Epithelial cell of esophagus (primary cell): ENCODE data around the gene HBS1L.

ENCODE experiments used
- DNase-seq: peaks from one replicate; pipeline ENCODE4 v3.0.0; 2010; ENCODE audit warnings: low read depth
- H3K4me3 ChIP-seq: 2 replicates; pipeline ENCODE4 v1.5.1; 2011; ENCODE audit warnings: mild to moderate bottlenecking, low read length, control low read depth
- TF ChIP-seq, protein P1 (sequence below): IDR thresholded peaks from 2 replicates; pipeline ENCODE4 v1.5.1; 2011; ENCODE audit warnings: low read depth, mild to moderate bottlenecking, low read length, control low read depth, inconsistent platforms; ENCODE audit not compliant: insufficient read depth; ENCODE audit errors: missing control alignments

The HBS1L gene

DNA sequence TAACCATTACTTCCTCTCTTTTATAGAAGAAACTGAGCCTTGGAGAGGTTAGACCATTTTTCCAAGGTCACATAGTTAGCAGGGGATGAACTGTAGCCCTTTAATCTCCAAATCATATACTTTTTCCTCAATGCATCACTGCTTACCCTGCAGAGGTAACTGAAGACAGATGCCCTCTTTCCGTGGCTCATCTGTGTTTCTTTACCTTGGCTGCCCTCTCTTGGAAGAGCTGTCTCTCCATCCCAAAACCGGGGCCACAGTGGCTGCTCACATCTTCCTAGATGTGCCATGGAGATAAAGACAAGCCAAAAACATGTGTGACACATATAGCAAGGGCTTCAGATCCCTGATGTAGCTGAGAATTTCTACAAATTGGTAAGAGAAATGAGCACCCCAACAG, 104.1 kb downstream of the HBS1L start:
- DNase-seq, result no peak
- TF ChIP-seq, protein P1, sequence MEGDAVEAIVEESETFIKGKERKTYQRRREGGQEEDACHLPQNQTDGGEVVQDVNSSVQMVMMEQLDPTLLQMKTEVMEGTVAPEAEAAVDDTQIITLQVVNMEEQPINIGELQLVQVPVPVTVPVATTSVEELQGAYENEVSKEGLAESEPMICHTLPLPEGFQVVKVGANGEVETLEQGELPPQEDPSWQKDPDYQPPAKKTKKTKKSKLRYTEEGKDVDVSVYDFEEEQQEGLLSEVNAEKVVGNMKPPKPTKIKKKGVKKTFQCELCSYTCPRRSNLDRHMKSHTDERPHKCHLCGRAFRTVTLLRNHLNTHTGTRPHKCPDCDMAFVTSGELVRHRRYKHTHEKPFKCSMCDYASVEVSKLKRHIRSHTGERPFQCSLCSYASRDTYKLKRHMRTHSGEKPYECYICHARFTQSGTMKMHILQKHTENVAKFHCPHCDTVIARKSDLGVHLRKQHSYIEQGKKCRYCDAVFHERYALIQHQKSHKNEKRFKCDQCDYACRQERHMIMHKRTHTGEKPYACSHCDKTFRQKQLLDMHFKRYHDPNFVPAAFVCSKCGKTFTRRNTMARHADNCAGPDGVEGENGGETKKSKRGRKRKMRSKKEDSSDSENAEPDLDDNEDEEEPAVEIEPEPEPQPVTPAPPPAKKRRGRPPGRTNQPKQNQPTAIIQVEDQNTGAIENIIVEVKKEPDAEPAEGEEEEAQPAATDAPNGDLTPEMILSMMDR, result no peak
- H3K4me3 ChIP-seq, result no peak overlapping the region

GRCh38 chr6:134949927-134950326, 104.7 kb downstream of the HBS1L start, which contains the start of gene ALDH8A1:
TSS of gene ALDH8A1 (minus strand) at chr6:134950101. CDS start at chr6:134950053, 48 bp downstream.
- no peak within 1 kb of the TSS for H3K4me3 ChIP-seq
- no peak for DNase-seq
- TF ChIP-seq, protein P1, result no peak

DNA sequence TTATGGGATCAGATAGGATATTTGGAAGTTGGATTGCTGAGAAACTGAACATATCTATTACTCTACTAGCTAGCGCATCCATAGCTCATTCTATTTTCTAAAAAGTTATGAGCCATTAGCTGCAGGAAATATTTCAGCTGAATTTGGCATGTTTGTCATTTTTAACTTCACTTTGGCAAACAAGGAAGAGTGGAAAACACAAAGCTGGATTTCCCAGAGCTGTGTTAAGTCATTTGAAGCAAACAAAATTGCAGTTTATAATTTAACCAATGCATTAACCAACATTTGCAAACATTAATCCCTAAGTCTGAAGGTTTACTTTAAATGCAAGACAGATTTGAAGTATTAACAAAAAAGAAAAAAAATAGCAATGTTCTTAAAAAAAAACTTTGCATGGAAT, 105.9 kb downstream of the HBS1L start:
- no peak overlapping the region for H3K4me3 ChIP-seq
- DNase-seq, result no peak
- TF ChIP-seq, protein P1, result no peak

DNA sequence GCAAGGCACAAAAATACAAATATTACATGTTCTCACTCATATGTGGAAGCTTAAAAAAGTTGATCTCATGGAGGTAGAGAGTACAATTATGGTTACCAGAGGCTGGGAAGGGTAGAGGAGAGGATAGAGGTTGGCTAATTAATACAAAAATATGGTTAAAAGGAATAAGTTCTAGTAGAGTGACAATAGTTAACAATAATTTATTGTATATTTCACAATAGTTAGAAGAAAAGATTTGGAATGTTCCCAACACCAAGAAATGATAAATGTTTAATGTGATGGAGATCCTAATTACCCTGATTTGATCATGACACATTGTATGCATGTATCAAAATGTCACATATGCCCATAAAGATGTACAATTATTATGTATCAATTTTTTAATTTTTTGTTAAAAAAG, 106.5 kb downstream of the HBS1L start:
- no peak for DNase-seq
- TF ChIP-seq, protein P1, result no peak
- no peak overlapping the region for H3K4me3 ChIP-seq

GRCh38 chr6:134945045-134945444, 109.6 kb downstream of the HBS1L start:
- TF ChIP-seq, protein P1, result no peak
- no peak overlapping the region for H3K4me3 ChIP-seq
- DNase-seq, result no peak

GRCh38 chr6:134943522-134944111, 111.0 kb downstream of the HBS1L start:
- DNase-seq, result no peak
- no peak overlapping the region for H3K4me3 ChIP-seq
- TF ChIP-seq, protein P1, result no peak

GRCh38 chr6:134938896-134939295, 115.7 kb downstream of the HBS1L start:
- no peak overlapping the region for H3K4me3 ChIP-seq
- TF ChIP-seq, protein P1, result no peak
- no peak for DNase-seq
